WERI-Rb-1 (cell line): ENCODE data around the gene SLC2A2.

Experiments used
- DNase-seq: peaks from one replicate; pipeline ENCODE4 v3.0.0-alpha.2; 2020
- H3K27ac ChIP-seq: fragments of 250-450 bp; sonication (Bioruptor Pico); 2 replicates; pipeline ENCODE4 v1.5.1; 2020; ENCODE audit warnings: mild to moderate bottlenecking, moderate library complexity
- H3K27me3 ChIP-seq: fragments of 250-450 bp; sonication (Bioruptor Pico); 2 replicates; pipeline ENCODE4 v1.5.1; 2021; ENCODE audit warnings: mild to moderate bottlenecking, low read depth, moderate library complexity; ENCODE audit not compliant: insufficient read depth, severe bottlenecking
- H3K36me3 ChIP-seq: fragments of 250-450 bp; sonication (Bioruptor Pico); 2 replicates; pipeline ENCODE4 v1.5.1; 2020; ENCODE audit warnings: mild to moderate bottlenecking, moderate library complexity
- H3K4me3 ChIP-seq: 2 replicates; pipeline ENCODE4 v1.5.1; 2011; ENCODE audit warnings: low read depth, mild to moderate bottlenecking, control low read depth, low read length
- H3K9me3 ChIP-seq: fragments of 250-450 bp; sonication (Bioruptor Pico); 2 replicates; pipeline ENCODE4 v1.5.1; 2021; ENCODE audit warnings: mild to moderate bottlenecking, moderate library complexity; ENCODE audit not compliant: severe bottlenecking
- CTCF ChIP-seq: IDR thresholded peaks from 2 replicates; pipeline ENCODE4 v1.5.1; 2011; ENCODE audit warnings: low read depth, mild to moderate bottlenecking, control low read depth, inconsistent platforms, low read length

SLC2A2 gene

GRCh38 chr3:171028025-171028778 is 1.7 kb upstream of the SLC2A2 start:
- H3K4me3 ChIP-seq = peak overlapping the region; percentile 61

GRCh38 chr3:171023566-171023965 is 3.0 kb downstream of the SLC2A2 start:
- H3K27ac ChIP-seq = no peak overlapping the region
- no peak for TF ChIP-seq CTCF
- H3K27me3 ChIP-seq = no peaks in the 10 kb centered on the region
- H3K4me3 ChIP-seq = no peak overlapping the region
- no peaks in the 10 kb centered on the region for H3K9me3 ChIP-seq
- H3K36me3 ChIP-seq = no peaks in the 10 kb centered on the region
- no peak for DNase-seq

More at GRCh38 chr3:171028025-171028778, 1.7 kb upstream of the SLC2A2 start:
- Histone ChIP-seq H3K27ac (peak overlapping the region; percentile 79), H3K36me3 (no peaks in the 10 kb centered on the region), H3K9me3 (no peaks in the 10 kb centered on the region), H3K27me3 (no peaks in the 10 kb centered on the region)
- no peak for TF ChIP-seq CTCF
- peak; percentile 78 for DNase-seq

- Histone ChIP-seq H3K4me3 (no peak overlapping the region), H3K36me3 (no peaks in the 10 kb centered on the region), H3K27me3 (no peaks in the 10 kb centered on the region), H3K27ac (no peak overlapping the region), H3K9me3 (no peaks in the 10 kb centered on the region)
- TF ChIP-seq CTCF = no peak
- no peak for DNase-seq
Observed at GRCh38 chr3:171021377-171021776, 5.1 kb downstream of the SLC2A2 start.

GRCh38 chr3:171018156-171018935 is 8.2 kb downstream of the SLC2A2 start:
- Histone ChIP-seq H3K27ac (no peak overlapping the region), H3K4me3 (no peak overlapping the region), H3K27me3 (no peaks in the 10 kb centered on the region), H3K9me3 (no peaks in the 10 kb centered on the region), H3K36me3 (no peaks in the 10 kb centered on the region)
- TF ChIP-seq CTCF = peak; percentile 68
- no peak for DNase-seq

GRCh38 chr3:171013822-171014748 is 12.4 kb downstream of the SLC2A2 start:
- no peak overlapping the region for H3K27ac ChIP-seq
- H3K4me3 ChIP-seq = no peak overlapping the region
- no peaks in the 10 kb centered on the region for H3K27me3 ChIP-seq
- no peak for DNase-seq
- no peaks in the 10 kb centered on the region for H3K36me3 ChIP-seq
- TF ChIP-seq CTCF = no peak
- H3K9me3 ChIP-seq = no peaks in the 10 kb centered on the region
